NCI-H2227 (cell line): Measurements from ENCODE around the gene LRRC27.

Experiments
- DNase-seq: peaks from one replicate; lab custom pipeline; 2025; ENCODE audit not compliant: unreplicated experiment; lab: John Stamatoyannopoulos, UW

The LRRC27 gene

DNA sequence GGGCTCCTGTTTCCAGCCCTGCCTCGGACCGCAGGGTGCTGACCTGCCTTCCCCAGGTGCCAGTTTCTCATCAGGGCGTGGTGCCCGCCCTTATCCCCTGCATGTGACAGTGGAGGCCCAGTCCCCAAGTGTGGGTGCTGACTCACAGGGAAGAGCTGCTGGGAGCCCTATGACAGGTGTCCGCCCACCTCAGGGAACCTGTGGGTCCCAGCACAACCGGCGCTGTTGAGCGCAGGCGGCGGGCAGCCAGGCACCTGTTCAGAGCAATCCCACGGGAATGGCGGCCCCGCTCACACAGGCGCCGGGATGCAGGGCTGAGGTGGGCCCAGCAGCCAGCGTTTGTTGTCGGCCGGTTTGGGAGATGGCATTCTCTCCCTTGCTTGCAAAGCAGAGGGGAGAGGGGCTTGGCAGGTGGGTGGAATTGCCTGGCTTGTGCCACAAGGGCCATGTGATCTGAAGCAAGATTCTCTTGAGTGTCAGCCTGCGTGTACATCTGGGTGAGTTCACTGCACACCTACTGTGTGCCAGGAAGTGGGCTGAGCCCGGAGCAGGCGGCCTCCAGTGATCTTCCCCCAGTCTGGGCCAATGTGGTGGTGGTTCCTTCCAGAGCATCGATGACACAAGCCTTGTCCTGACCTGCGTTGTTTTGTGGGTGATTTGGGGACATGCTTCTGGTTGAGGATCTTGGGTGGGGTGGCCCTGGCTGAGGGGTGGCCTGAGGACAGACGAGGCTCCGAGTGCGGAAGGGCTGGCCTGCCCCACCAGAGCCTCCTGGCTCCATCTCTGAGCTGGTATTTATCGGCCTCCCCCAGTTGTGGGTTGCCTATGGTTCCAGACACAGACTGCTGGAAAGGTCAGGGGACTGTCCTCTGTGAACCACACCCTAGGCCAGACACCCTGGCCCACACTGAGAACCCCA, 67.4 kb downstream of the LRRC27 start:
- no peak for DNase-seq

DNA sequence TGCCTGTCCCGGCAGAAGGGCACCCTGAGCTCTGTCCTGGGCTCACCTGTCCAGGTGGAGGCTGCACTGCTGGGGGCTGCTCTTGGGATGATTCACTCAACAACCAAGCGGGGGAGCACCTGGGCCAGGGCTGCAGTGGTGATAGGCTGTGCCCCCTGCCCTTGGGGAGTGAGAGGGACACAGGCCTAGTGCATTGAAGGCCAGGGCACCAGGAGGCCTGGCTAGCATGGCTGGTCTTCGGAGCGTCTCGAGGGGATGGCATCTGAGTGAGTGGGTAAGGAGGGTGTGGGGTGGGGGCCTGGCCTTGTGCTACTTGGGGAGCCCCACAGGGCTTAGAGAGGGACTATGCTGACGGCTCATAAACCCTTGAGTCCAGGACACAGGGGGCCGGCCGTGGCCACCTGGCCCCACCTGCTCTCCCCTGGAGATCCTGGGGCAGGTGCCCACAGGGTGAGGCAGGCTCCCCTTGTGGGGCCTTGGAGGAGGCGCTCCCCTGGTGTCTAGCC, 68.1 kb downstream of the LRRC27 start:
- DNase-seq: no peak

DNA sequence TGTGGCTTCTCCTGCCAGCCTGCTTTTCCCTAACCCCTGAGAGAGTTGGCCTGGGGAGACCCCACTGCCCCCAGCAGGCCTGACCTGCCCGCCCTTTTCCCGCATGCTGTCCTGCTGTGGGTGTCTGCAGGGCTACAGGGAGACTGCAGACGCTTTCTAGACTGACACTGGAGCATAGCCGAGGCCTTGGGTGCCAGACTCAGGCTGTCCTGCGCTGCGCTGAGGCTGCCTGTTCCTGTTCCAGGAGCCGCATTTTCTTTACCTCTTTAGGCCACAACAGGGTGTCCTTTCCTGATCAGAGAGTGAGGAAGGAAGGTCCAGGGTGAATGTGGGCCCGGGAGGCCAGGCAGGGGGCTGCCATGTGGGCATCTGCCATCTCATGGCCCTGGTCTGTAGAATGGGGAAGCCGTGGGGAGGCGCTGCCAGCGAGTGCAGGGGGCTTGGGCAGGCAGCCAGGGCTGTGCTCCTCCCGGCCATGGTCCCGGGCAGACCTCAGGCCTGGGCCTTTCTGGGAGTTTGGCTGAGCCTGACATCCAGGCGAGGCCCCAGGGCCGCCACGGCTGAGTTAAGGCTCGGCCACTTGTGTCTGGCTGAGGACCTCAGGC, 68.7 kb downstream of the LRRC27 start:
- DNase-seq: no peak

DNA sequence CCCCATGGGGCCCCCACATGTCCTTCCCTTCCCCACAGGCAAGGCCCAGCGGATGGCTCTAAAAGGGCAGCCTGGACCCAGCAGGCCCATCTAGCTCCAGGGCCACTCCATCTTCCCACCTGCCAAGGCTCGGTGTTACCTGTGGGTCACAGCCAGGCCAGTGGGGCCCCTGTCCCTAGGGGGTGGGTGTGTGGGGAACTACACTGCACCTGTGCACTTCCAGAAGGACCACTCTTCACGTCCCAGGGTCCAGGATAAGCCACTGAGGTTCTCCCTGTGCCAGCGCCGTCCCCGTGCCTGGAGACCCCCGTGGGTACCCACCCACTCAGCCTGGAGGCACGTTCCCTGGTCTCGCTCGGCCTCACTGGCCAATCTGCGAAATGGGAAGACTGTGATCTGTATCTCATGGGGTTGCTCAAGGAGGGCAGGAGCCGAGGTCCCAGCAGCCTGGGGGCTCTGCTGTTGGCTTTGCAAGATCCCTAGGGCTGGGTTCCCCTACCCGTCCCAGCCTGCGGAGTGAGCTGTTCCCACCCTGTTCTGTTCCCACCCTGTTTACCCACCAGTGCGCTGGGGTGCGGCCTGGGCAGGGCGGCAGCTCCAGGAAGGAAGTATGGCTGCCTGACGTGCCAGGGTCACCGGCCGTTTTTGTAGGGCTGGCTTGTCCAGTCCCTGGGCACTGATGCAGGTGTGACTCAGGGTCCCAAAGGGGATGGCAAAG, 69.6 kb downstream of the LRRC27 start:
- no peak for DNase-seq

DNA sequence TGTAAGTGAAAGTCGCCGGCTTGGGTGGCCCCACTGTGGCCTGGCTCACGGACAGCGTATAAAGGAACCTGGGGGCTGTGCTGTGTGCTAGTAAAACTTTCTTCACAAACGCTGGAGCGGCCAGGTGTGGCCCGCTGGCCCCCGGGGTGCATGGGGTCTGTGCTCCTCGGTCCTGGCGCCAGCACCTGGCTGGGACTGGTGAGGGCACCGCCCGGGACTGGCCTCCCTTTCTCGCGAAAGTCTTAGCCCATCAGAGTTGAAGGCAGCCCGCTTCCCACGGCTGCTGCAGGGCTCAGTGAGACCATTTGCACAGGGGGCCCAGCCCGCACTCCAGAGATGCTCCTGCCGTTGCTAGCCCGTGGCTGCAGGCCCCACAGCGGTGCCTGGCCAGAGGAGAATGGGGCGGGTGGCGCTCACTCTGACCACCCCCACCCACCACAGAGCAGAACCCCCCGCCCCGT, 70.8 kb downstream of the LRRC27 start:
- DNase-seq: no peak

DNA sequence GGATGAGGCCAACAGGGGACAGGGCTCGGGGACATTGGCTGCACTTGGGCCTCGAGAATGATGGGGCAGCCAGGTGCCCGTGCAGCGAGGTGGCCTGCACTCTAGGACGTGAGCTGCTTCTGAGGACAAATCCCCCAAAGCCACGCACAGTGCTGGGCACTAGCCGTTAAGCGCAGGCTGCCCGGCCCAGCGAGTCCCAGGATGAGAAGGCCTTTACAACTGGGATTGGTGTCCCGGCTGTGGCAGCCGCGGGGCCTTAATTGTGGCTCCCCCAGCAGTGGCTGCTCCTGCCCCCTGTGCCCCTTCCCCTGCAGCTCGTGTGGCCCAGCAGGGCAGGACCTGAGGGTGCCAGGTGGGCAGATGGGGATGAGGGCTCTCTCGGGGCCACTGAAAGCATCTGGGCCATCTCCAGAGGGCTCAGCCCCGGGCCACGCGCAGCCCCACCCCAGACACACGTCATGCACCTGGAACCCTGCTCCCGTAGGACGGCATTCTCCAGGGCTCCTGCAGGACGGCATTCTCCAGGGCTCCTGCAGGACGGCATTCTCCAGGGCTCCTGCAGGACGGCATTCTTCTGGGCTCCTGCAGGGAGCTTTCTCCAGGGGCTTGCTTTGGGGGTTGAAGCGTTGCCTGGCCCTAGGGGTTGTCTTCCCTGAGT, 71.6 kb downstream of the LRRC27 start:
- no peak for DNase-seq

DNA sequence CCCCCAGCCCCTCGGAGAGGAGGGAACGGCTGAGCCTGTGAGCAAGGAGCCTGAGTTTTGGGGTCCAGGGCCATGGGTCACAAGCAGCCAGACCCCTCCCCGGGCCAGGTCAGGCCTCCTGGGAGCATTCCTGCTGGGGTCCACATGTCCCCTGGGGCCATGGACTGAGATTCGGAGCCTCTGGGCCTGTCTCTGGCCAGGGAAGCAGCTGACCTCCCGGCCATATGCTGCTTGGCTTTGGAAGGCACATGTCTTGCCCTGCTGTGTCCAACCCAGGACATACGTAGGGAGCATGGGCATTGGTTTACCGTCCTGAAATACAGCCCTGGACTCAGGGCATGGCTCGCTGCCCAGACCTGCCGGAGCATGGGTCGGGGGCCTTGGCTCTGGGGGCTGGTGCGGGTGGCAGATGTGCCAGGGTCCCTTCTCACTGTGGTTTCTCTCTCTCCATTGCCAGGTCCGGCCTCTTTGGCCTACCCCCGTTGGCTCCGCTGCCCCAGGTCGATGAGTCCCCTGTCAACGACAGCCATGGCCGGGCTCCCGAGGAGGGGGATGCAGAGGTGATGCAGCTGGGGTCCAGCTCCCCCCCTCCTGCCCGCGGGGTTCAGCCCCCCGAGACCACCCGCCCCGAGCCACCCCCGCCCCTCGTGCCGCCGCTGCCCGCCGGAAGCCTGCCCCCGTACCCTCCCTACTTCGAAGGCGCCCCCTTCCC, 72.3 kb downstream of the LRRC27 start:
- no peak for DNase-seq

DNA sequence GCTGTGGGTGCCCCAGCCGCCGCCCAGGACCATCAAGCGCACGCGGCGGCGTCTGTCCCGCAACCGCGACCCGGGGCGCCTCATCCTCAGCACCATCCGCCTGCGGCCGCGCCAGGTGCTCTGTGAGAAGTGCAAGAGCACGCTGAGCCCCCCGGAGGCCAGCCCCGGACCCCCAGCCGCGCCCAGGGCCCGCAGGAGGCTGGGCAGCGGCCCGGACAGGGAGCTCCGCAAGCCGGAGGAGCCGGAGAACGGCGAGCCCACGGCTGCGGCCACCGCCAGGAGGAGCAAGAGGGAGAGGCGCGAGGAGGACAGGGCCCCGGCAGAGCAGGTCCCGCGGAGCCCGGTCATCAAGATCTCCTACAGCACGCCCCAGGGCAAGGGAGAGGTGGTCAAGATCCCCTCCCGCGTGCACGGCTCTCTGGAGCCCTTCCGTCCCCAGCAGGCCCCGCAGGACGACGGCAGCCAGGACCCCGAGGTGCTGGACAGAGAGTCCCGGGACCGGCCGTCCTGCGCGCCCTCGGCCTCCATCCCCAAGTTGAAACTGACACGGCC, 73.0 kb downstream of the LRRC27 start:
- DNase-seq: no peak

DNA sequence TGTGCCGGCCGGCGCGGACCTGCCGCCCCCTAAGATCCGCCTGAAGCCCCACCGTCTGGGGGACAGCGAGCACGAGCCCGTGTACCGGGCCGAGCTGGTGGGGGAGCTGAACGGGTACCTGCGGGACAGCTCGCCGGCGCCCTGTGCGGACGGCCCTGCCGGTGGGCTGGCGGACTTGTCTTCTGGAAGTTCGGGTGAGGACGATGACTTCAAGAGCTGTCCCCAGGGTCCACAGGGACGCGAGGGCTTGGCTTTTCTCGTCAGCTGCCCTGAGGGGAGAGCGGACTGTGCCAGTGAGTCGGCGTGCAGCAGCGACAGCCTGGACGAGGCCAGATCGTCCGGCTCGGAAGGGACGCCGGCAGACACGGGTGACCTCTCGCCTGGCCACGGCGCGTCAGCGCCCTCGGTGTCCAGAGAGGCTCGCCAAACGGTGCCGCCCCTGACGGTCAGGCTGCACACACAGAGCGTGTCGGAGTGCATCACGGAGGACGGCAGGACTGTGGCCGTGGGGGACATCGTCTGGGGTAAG, 73.5 kb downstream of the LRRC27 start:
- DNase-seq: no peak

DNA sequence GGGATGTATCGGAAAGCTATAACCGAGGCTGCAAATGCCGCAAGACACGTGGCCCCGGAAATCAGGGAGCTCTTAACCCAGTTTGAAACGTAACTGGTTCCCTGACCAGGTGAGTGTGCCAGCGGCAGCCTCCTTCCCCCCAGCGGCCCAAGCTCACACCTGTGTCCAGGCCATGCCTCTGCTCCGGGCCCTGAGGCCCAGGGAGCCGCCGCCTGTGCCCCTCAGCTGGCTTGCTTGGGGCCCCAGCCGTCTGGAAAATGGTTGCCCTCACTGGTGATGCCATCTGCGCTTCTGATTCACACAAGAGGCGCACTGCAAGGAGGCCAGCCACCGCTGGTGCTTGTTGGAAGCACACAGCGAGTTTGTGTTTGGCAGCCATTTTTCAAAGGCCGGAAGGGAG, 74.2 kb downstream of the LRRC27 start:
- DNase-seq: no peak

DNA sequence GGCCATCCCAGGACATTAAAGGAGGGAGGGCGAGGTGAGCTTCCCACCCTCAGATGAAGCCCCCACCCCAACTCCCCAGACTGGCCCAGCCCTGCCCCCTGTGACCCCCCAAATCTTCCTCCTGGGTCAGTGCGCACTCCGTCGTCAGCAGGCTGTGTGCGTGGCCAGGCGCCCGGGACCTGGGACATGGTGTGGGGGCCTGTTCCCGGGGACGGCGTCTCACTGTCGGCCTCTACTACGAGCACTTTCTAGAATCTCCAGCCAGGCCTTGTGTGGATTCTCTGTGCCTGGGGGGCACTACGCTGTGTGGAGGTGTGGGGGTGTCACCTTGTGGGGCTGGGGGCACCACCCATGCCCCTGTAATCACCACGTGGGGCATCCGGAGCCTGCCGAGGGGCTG, 74.8 kb downstream of the LRRC27 start:
- no peak for DNase-seq

DNA sequence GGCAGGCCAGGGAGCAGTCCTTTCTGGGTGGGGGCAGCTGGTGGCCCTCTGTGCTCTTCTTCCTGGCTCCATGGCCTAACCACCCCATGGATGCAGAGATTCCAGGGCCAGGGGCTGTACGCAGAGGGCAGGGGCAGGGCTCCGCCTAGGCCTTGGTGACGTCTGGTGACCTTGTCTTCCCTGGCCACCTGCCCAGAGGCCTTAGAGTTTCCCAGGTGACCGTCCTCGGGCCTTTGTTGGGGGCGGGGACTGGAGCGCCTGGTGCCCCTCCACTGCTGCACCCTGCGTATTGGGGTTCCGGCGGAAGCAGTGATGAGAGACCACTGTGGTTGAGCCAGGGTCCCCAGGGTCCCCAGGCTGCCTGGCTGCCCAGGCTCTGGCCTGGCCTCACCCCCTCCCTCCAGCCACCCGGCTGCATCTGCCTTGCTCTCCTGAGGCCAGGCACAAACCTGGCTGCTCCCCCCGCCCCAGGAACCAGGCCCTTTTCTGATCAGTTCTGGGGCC, 75.3 kb downstream of the LRRC27 start:
- no peak for DNase-seq

DNA sequence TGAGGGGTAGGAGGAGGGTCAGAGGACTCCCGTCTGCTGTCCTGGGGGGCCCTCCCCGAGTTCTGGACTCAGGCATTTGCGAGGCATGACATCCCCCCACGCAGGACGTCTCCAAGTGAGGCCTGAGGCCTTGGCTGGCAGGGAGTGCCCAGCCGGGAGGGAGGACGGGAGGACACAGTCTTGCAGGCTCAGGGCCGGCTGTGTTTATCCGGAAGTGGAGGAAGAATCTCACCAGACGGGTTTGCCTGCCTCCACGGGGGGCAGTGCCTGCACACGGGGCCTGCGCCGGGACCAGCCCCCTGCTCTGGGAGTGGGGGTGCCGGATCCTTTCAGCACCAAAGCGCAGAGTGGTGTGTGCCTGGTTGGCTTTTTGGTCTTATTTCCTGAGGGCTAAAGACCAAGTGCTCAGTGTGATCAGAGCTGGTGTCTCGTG, 75.9 kb downstream of the LRRC27 start:
- no peak for DNase-seq

DNA sequence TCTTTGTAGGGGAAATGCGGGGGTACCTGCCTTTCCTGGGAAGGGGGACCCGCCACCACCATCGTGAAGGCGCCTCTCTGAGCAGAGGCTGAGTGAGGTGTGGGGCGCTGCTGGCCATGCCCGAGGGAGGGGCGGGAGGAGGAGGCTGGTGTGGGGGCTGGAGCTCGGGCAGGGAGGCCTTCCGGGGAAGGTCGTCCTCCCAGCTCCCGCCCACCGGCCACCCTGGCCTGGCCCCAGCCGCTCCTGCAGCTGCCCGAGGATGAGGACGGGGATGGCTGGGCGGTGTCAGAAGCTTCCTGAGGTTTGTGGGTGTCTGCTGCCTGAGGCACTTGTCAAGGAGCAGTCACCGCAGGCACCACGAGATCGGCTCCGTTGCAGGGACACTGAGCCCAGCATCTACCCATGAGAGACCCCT, 76.4 kb downstream of the LRRC27 start:
- no peak for DNase-seq

DNA sequence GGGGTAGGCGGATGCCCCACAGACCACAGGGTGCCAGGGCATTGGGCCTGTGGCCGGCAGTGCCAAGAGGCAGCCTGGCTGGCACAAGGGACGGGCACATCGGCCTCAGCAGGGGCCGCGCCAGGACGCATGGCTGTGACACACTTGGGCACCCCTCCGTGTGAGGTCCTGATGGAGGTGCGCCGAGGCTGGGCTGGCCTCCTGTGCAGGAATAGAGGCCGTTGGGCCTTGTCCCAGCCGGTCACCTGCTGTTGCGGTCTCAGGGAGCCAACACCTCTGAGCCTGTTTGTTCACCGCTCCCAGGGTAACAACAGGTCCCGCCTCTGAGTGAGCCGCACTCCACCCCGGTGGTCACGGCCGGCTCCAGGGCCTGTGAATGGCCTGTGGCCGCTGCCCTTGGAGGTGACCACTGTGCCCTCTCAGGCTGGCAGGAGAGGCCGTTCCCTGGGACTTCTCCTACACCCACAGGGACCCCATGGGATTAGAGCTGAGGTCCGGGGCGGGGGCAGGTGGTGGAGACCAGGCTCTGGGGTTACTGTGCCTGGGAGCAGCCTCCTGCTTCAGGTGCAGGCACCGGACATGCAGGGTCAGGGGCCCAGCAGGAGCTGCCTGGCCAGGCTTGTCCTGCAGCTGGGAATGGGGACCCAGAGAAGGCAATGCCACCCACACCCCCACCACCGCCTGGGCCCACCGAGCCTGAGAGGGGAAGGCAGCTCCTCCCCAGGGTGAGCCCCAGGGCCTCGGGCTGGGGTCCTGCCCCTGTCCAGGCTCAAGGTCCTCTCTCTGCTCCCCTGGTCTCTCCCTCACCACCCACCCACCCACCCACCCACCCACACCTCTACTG, 77.1 kb downstream of the LRRC27 start:
- no peak for DNase-seq

DNA sequence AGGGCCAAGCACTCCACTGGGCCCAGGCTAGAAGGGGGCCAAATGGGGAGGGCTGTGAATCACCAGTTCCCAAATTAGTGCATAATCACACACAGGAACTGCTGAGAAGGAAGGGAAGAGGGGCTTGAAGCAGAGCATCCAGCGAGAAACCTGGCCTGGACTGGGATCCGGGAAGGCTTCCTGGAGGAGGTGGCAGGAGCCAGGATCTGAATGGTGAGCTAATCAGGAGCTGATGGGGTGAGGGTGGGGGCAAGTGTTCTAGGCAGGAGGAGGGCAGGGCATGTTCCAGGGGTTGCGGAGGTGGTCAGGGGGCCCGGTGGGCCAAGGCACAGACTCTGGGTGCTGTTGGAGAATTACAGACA, 77.7 kb downstream of the LRRC27 start:
- no peak for DNase-seq

DNA sequence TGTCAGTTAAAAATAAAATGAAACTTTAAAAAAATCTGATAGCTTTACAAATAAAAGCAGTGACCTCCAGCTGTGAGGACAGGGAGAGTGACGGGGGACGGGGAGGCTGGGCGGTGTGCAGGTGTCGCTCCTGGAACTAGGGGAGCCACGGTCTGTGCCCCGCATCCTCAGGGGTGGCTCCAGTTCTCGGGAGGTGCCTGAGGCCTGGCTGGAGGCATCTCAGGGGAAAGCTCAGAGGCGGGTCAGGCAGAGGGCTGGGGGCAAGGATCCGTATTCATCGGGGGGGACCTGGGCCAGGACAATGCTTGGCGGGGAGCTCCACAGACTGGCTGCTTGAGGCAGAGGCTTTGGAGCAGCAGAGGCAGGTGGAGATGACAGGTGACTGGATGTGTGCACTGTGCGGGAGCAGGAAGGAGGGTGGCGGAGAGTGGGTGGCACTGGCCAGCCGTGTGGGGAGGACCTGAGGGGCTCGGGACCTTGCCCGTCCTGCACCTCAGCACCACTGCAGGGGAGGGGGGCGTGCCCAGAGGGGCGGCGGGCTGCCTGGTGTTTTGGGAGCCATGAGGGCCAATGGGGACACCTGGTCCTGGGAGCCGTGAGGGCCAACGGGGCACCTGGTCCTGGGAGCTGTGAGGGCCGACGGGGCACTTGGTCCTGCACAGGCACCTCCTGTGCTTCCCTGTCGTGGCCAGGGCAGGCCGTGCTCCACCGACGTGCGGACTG, 78.2 kb downstream of the LRRC27 start:
- DNase-seq: no peak
